ENCODE measurements around the gene SPAG16.

SPAG16 gene

DNA sequence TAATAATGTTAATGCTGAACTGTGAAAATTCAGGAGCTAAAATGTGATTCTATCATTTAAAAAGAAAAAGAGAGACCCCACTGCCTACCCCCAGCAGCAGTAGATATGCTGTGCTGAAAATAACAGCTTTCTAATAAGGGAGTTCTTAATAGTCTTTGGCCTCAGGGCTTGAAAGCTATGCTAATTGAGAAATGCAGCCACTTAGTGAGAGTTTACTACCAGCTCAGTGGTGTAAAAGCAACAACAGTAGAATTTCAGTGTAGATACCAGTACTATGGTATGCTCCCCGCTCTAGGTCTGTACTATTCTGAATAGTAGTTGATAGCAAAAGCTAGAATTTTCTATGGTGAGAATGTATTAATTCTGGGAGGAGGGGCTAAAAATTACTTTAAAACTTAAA is 823.5 kb downstream of the SPAG16 start:
- TF ChIP-seq, protein P1, sequence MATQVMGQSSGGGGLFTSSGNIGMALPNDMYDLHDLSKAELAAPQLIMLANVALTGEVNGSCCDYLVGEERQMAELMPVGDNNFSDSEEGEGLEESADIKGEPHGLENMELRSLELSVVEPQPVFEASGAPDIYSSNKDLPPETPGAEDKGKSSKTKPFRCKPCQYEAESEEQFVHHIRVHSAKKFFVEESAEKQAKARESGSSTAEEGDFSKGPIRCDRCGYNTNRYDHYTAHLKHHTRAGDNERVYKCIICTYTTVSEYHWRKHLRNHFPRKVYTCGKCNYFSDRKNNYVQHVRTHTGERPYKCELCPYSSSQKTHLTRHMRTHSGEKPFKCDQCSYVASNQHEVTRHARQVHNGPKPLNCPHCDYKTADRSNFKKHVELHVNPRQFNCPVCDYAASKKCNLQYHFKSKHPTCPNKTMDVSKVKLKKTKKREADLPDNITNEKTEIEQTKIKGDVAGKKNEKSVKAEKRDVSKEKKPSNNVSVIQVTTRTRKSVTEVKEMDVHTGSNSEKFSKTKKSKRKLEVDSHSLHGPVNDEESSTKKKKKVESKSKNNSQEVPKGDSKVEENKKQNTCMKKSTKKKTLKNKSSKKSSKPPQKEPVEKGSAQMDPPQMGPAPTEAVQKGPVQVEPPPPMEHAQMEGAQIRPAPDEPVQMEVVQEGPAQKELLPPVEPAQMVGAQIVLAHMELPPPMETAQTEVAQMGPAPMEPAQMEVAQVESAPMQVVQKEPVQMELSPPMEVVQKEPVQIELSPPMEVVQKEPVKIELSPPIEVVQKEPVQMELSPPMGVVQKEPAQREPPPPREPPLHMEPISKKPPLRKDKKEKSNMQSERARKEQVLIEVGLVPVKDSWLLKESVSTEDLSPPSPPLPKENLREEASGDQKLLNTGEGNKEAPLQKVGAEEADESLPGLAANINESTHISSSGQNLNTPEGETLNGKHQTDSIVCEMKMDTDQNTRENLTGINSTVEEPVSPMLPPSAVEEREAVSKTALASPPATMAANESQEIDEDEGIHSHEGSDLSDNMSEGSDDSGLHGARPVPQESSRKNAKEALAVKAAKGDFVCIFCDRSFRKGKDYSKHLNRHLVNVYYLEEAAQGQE (IDR thresholded peaks at IDR 0.05; ENCODE audit: insufficient read depth in 1 of 2, low read depth in 2 of 2, low read length in 2 of 2), result no peak
- TF ChIP-seq TAF1 (IDR thresholded peaks at IDR 0.05; ENCODE audit: borderline replicate concordance, insufficient read depth, low read length), result no peak
- TF ChIP-seq POLR2AphosphoS5 (IDR thresholded peaks at IDR 0.05; ENCODE audit: low read depth, low read length), result no peak

DNA sequence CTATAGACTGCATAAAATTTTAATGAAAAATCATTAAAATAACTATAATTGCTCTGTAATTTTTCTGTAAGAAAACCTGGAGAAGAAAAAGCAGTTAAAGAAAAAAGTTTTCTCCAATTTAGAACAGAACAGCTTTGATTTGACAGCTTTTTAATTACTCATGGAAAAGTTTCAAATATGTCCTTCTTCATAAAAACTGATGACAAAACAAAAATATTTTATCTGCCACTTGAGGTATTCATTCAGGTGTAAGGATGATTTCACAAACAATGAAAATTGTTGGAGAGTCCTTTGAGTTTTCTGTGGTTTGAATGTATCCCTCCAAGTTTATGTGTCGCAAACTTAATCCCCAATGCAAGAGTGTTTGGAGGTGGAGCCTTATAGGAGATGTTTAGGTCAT is 824.3 kb downstream of the SPAG16 start:
- TF ChIP-seq, protein P1 (IDR thresholded peaks at IDR 0.05; ENCODE audit: insufficient read depth in 1 of 2, low read depth in 2 of 2, low read length in 2 of 2), result no peak
- TF ChIP-seq FOXP2 (optimal IDR thresholded peaks at IDR 0.05; ENCODE audit: borderline replicate concordance, extremely low read depth, extremely low read length, insufficient read depth), result no peak
- TF ChIP-seq POLR2AphosphoS5 (IDR thresholded peaks at IDR 0.05; ENCODE audit: low read depth, low read length), result no peak
- no peak for TF ChIP-seq SIN3A (IDR thresholded peaks at IDR 0.05; ENCODE audit: borderline replicate concordance, insufficient read depth, low read length)
- TF ChIP-seq TAF1 (IDR thresholded peaks at IDR 0.05; ENCODE audit: borderline replicate concordance, insufficient read depth, low read length), result no peak

DNA sequence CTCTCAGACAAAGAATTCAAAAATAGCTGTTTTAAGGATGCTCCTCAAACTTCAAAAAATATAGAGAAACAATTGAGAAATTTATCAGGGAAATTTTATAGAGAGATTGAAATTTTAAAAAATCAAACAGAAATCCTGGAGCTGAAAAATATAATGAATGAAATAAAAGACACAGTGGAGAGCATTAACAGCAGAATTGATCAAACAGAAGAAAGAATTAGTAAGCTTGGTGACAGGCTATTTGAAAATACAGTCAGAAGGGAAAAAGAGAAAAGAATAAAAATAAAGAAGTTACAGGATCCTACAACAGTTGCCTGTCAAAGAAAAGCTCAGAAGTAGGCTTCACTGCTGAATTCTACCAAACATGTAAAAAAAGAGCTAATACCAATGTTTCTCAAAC is 832.8 kb downstream of the SPAG16 start:
- TF ChIP-seq TAF1 (IDR thresholded peaks at IDR 0.05; ENCODE audit: borderline replicate concordance, insufficient read depth, low read length), result no peak
- TF ChIP-seq POLR2AphosphoS5 (IDR thresholded peaks at IDR 0.05; ENCODE audit: low read depth, low read length), result no peak
- TF ChIP-seq, protein P1 (IDR thresholded peaks at IDR 0.05; ENCODE audit: insufficient read depth in 1 of 2, low read depth in 2 of 2, low read length in 2 of 2), result no peak
- no peak for TF ChIP-seq FOXP2 (optimal IDR thresholded peaks at IDR 0.05; ENCODE audit: borderline replicate concordance, extremely low read depth, extremely low read length, insufficient read depth)
- no peak for TF ChIP-seq SIN3A (IDR thresholded peaks at IDR 0.05; ENCODE audit: borderline replicate concordance, insufficient read depth, low read length)

DNA sequence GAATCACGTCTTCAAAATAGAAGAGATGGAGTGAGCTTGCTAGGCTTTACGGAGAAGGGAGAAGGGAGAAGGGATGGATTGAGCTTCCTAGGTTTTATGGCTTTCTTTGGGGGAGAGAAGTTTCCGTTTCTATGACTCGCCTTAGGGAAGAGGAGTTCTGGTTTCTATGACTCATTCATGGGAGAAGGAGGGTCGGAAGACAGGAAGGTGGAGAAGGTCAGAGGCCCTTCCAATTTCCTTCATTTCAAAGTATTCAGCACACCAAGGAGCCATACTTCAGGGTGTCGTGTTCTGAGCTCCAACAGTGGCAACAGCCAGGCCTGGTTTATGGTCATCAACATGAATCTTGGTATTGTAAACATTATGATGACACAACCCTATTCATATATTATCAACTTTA is 841.9 kb downstream of the SPAG16 start:
- TF ChIP-seq POLR2AphosphoS5 (IDR thresholded peaks at IDR 0.05; ENCODE audit: low read depth, low read length), result no peak
- no peak for TF ChIP-seq SIN3A (IDR thresholded peaks at IDR 0.05; ENCODE audit: borderline replicate concordance, insufficient read depth, low read length)
- TF ChIP-seq, protein P1 (IDR thresholded peaks at IDR 0.05; ENCODE audit: insufficient read depth in 1 of 2, low read depth in 2 of 2, low read length in 2 of 2), result no peak; a peak in 1 of 4 replicates
- no peak for TF ChIP-seq TAF1 (IDR thresholded peaks at IDR 0.05; ENCODE audit: borderline replicate concordance, insufficient read depth, low read length)

DNA sequence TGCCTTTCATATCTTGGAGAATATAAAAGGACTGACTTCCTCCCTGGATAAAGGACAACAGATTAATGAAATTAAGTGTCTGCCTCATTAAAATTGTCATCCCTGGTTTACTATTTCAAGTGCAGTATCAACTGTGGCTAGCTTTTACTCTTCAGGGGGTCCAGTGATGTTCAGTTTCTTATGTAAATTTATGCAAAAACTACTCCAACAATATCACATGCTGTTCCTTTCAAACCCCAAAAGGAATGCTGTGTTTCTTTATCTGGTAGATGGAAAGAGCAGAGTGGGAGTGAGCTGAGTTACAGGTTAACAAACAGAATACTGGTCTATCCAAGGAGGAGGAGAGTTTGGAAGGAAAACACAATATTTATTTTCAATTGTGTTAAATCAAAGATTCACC is 842.9 kb downstream of the SPAG16 start:
- TF ChIP-seq POLR2AphosphoS5 (IDR thresholded peaks at IDR 0.05; ENCODE audit: low read depth, low read length) (no peak), SIN3A (IDR thresholded peaks at IDR 0.05; ENCODE audit: borderline replicate concordance, insufficient read depth, low read length) (no peak), FOXP2 (optimal IDR thresholded peaks at IDR 0.05; ENCODE audit: borderline replicate concordance, extremely low read depth, extremely low read length, insufficient read depth) (no peak), TAF1 (IDR thresholded peaks at IDR 0.05; ENCODE audit: borderline replicate concordance, insufficient read depth, low read length) (no peak)
- TF ChIP-seq, protein P1 (IDR thresholded peaks at IDR 0.05; ENCODE audit: insufficient read depth in 1 of 2, low read depth in 2 of 2, low read length in 2 of 2), result no peak
